B cell (primary cell): ENCODE measurements around the gene ZDHHC14. TPM values are rescaled to one million over a fixed set of nuclear protein-coding genes. Genes with fewer than 3 reads are reported as not detected.

Source experiments
- ATAC-seq: fragments of 200-7000 bp; cut with Tn5 transposase; one replicate; pipeline ENCODE4 v1.10.0; 2021; ENCODE audit warnings: low read depth, mild to moderate bottlenecking, moderate number of reproducible peaks, moderate library complexity
- CTCF ChIA-PET: fragments of 350-600 bp; sonication (Branson Sonifier 250); formaldehyde crosslinking; loops from one replicate; lab custom pipeline; 2021; ENCODE audit warnings: antibody characterized with exemption, inconsistent platforms; lab: Charles Lee
- POLR2A ChIA-PET: fragments of 350-600 bp; sonication (Branson Sonifier 250); formaldehyde crosslinking; loops from one replicate; lab custom pipeline; 2021; ENCODE audit warnings: antibody characterized with exemption; lab: Charles Lee
- DNase-seq: peaks from one replicate; pipeline ENCODE4 v3.0.0; 2013
- H2AFZ ChIP-seq: 2 replicates; pipeline ENCODE4 v1.6.1; 2012; ENCODE audit warnings: mild to moderate bottlenecking, low read depth, low read length; ENCODE audit not compliant: insufficient read depth, poor library complexity, severe bottlenecking
- H3K27ac ChIP-seq, 2 donors: 1 replicate in 1 of 2; 2 replicates in 1 of 2; pipeline ENCODE4 v1.5.1; 2012 to 2013; ENCODE audit warnings: low read length in 2 of 2, mild to moderate bottlenecking in 2 of 2, moderate library complexity in 1 of 2
- H3K27me3 ChIP-seq, 4 experiments: fragments of 200-600 bp in 1 of 4; sonication (generic) in 1 of 4; replicated peaks in 1 of 4; 1 replicate in 2 of 4; 2 replicates in 2 of 4; pipeline versions ENCODE4 v1.6.1 to v1.7.0; 2013 to 2016; ENCODE audit warnings: low read length in 3 of 4, mild to moderate bottlenecking in 2 of 4, mixed read lengths in 1 of 4, moderate library complexity in 1 of 4; ENCODE audit not compliant: insufficient read depth in 4 of 4, control insufficient read depth in 3 of 4; ENCODE audit errors: control extremely low read depth in 1 of 4
- H3K36me3 ChIP-seq, 2 experiments: replicated peaks in 1 of 2; 1 replicate in 1 of 2; 2 replicates in 1 of 2; pipeline versions ENCODE4 v1.6.1 to v1.7.1; 2013; ENCODE audit warnings: low read length in 1 of 2; ENCODE audit not compliant: insufficient read depth in 2 of 2, control insufficient read depth in 1 of 2; ENCODE audit errors: control extremely low read depth in 1 of 2, extremely low read depth in 1 of 2
- H3K4me1 ChIP-seq, 2 donors: fragments of 200-600 bp in 1 of 2; sonication (generic) in 1 of 2; 1 replicate in 1 of 2; 2 replicates in 1 of 2; pipeline versions ENCODE4 v1.5.1 to v1.6.1; 2013 to 2017; ENCODE audit warnings: low read length in 2 of 2; ENCODE audit not compliant: control insufficient read depth in 2 of 2, insufficient read depth in 2 of 2
- H3K4me2 ChIP-seq: replicated peaks from 2 replicates; pipeline ENCODE3; 2012; ENCODE audit warnings: mild to moderate bottlenecking, low read depth, low read length; ENCODE audit not compliant: poor library complexity, severe bottlenecking
- H3K4me3 ChIP-seq, 5 experiments: fragments of 200-600 bp in 1 of 5; sonication (generic) in 1 of 5; 1 replicate in 3 of 5; 2 replicates in 2 of 5; pipeline versions ENCODE4 v1.5.1 to v1.7.0; 2011 to 2016; ENCODE audit warnings: low read length in 4 of 5, mild to moderate bottlenecking in 4 of 5, low read depth in 2 of 5, control low read depth in 1 of 5, moderate library complexity in 1 of 5; ENCODE audit not compliant: insufficient read depth in 1 of 5; ENCODE audit errors: control extremely low read depth in 1 of 5, extremely low read depth in 1 of 5
- H3K79me2 ChIP-seq: fragments of 200-600 bp; sonication (generic); one replicate; pipeline ENCODE4 v1.6.0; 2016; ENCODE audit warnings: low read length; ENCODE audit not compliant: control insufficient read depth, insufficient read depth
- H3K9ac ChIP-seq: fragments of 200-600 bp; sonication (generic); 2 replicates; pipeline ENCODE4 v1.6.1; 2017; ENCODE audit warnings: mild to moderate bottlenecking, low read length, moderate library complexity
- H3K9me3 ChIP-seq, 3 donors: one replicate each; pipeline versions ENCODE4 v1.6.1 to v1.7.1; 2013; ENCODE audit warnings: low read length in 2 of 3; ENCODE audit not compliant: control insufficient read depth in 2 of 3, insufficient read depth in 1 of 3; ENCODE audit errors: control extremely low read depth in 1 of 3
- H4K20me1 ChIP-seq: 2 replicates; pipeline ENCODE4 v1.6.0; 2012; ENCODE audit warnings: mild to moderate bottlenecking, low read length; ENCODE audit not compliant: insufficient read depth, control insufficient read depth, poor library complexity, severe bottlenecking
- H3K27ac Mint-ChIP-seq: one replicate; pipeline ENCODE4 v1.8.0; 2021; ENCODE audit warnings: mixed read lengths
- H3K27me3 Mint-ChIP-seq: one replicate; pipeline ENCODE4 v1.8.0; 2021; ENCODE audit warnings: mixed read lengths
- H3K4me1 Mint-ChIP-seq: one replicate; pipeline ENCODE4 v1.8.0; 2021; ENCODE audit warnings: mixed read lengths
- H3K4me3 Mint-ChIP-seq: one replicate; pipeline ENCODE4 v1.8.0; 2021; ENCODE audit warnings: mixed read lengths
- H3K9me3 Mint-ChIP-seq: one replicate; pipeline ENCODE4 v1.8.0; 2022; ENCODE audit warnings: mixed read lengths; ENCODE audit not compliant: insufficient read depth
- CTCF ChIP-seq: fragments of 200-600 bp; IDR thresholded peaks from one replicate; pipeline ENCODE4 v1.8.0; 2022; ENCODE audit warnings: antibody characterized with exemption, mild to moderate bottlenecking
- EZH2 ChIP-seq: IDR thresholded peaks from 2 replicates; pipeline ENCODE4 v1.6.1; 2012; ENCODE audit warnings: borderline replicate concordance, low read depth, mild to moderate bottlenecking, moderate library complexity, low read length; ENCODE audit not compliant: insufficient read depth, poor library complexity, severe bottlenecking
- WGBS: methylation state at CpG from one replicate; pipeline ENCODE4 v1.1.5; 2013; ENCODE audit warnings: missing lambda C conversion rate; ENCODE audit not compliant: insufficient coverage; 5-methylcytosine and 5-hydroxymethylcytosine counted together
- intact Hi-C: fragments of 100-400 bp; cut with micrococcal nuclease; formaldehyde crosslinking; loops from one replicate; pipeline ENCODE4 v1.10.0; 2022
- polyA plus RNA-seq: library from polyadenylated mRNA; depleted of rRNA; stranded (reverse); fragments of >200 nt; gene quantifications from 2 replicates; pipeline ENCODE4 v1.2.3, GENCODE V29; 2012
- total RNA-seq, 2 donors: library from RNA; stranded (reverse); fragments of 120-200 nt in 1 of 2; gene quantifications; 1 replicate in 1 of 2; 2 replicates in 1 of 2; pipeline versions ENCODE4 v1.2.3 to v1.2.4, GENCODE V29; 2013 to 2022

Gene ZDHHC14
- total and polyA plus RNA-seq, 2 donors (not counting 1 experiment from before 2014, with no cell fraction given): 8.8 to 50.4 TPM

GRCh38 chr6:157670466-157671186 lies 289.6 kb downstream of the ZDHHC14 start:
- H2AFZ ChIP-seq: no peak overlapping the region
- intact Hi-C loops: no loop called here
- TF ChIP-seq CTCF (no peak), EZH2 (no peak)
- Mint-ChIP-seq H3K9me3 (no peaks in the 10 kb centered on the region), H3K4me3 (no peak overlapping the region), H3K4me1 (peaks cover 8% of the 10 kb centered on the region), H3K27ac (no peak overlapping the region), H3K27me3 (no peaks in the 10 kb centered on the region)
- 96% methylated on average over 4 of the region's 9 CpGs for WGBS
- no peaks in the 10 kb centered on the region for H3K79me2 ChIP-seq
- H3K27me3 ChIP-seq: no peaks in the 10 kb centered on the region
- H3K36me3 ChIP-seq: peaks cover 0 to 21% of the 10 kb centered on the region in 2 experiments
- no peaks in the 10 kb centered on the region for H4K20me1 ChIP-seq
- POLR2A ChIA-PET: no interaction called here
- no peak overlapping the region for H3K9ac ChIP-seq
- no peak for DNase-seq
- CTCF ChIA-PET: interaction anchor here (0.5 to 8.4 kb wide), 6 partner anchors 48 to 354 kb away, joined by 3 to 155 read pairs (median 7); no protein-coding TSS in a partner anchor
- no peak overlapping the region for H3K27ac ChIP-seq
- H3K4me3 ChIP-seq: no peak overlapping the region
- no peaks in the 10 kb centered on the region for H3K9me3 ChIP-seq
- ATAC-seq: no peak
- H3K4me1 ChIP-seq: peaks cover 9 to 10% of the 10 kb centered on the region in 2 donors
- no peak overlapping the region for H3K4me2 ChIP-seq

- H3K4me1 Mint-ChIP-seq: no peaks in the 10 kb centered on the region
- TF ChIP-seq EZH2: no peak
- no peak for TF ChIP-seq CTCF
- Histone ChIP-seq H3K4me3 (no peak overlapping the region), H3K27me3 (no peaks in the 10 kb centered on the region), H2AFZ (no peak overlapping the region), H3K4me2 (no peak overlapping the region), H3K9ac (no peak overlapping the region), H3K36me3 (peaks cover 0 to 26% of the 10 kb centered on the region in 2 experiments), H3K79me2 (no peaks in the 10 kb centered on the region), H4K20me1 (no peaks in the 10 kb centered on the region), H3K4me1 (peaks cover 0 to 1% of the 10 kb centered on the region in 2 donors), H3K9me3 (no peaks in the 10 kb centered on the region), H3K27ac (no peak overlapping the region)
- H3K9me3 Mint-ChIP-seq: no peaks in the 10 kb centered on the region
- no peak overlapping the region for H3K27ac Mint-ChIP-seq
- ChIA-PET POLR2A (interaction anchor here (0.5 kb wide), 1 partner anchor 55 kb away, joined by 3 read pairs; no protein-coding TSS in a partner anchor), CTCF (no interaction called here)
- no peak for ATAC-seq
- DNase-seq: no peak
- 96% methylated on average over 36 of the region's 37 CpGs for WGBS
- no peak overlapping the region for H3K4me3 Mint-ChIP-seq
- H3K27me3 Mint-ChIP-seq: no peaks in the 10 kb centered on the region
- intact Hi-C loops: no loop called here
These were observed 291.9 kb downstream of the ZDHHC14 start for GRCh38 chr6:157672726-157673412.
